SK-N-SH treated with all-trans-retinoic acid at 6 μM for 48 hours (cell line): ENCODE data around the gene BCAR1.

Source experiments
- ATAC-seq: fragments of 200-7000 bp; cut with Tn5 transposase; 3 replicates; pipeline ENCODE4 v1.9.1; 2020; ENCODE audit warnings: mild to moderate bottlenecking, moderate library complexity
- ARNTL ChIP-seq: fragments of 450-650 bp; formaldehyde crosslinking; IDR thresholded peaks from 2 replicates; pipeline ENCODE4 v1.5.0; 2020; ENCODE audit warnings: low read depth, mild to moderate bottlenecking, moderate library complexity, borderline replicate concordance
- BACH2 ChIP-seq: fragments of 250-450 bp; sonication (Bioruptor Pico); IDR thresholded peaks from 2 replicates; pipeline ENCODE4 v1.9.0; 2021; ENCODE audit warnings: mild to moderate bottlenecking, borderline replicate concordance
- CSDC2 ChIP-seq: fragments of 250-450 bp; sonication (Bioruptor Pico); IDR thresholded peaks from 2 replicates; pipeline ENCODE4 v1.5.0; 2020; ENCODE audit warnings: mild to moderate bottlenecking, moderate library complexity
- ESRRG ChIP-seq: fragments of 250-450 bp; sonication (Bioruptor Pico); IDR thresholded peaks from 2 replicates; pipeline ENCODE4 v1.6.1; 2021; ENCODE audit warnings: mild to moderate bottlenecking
- OSR1 ChIP-seq: fragments of 250-450 bp; sonication (Bioruptor Pico); IDR thresholded peaks from 2 replicates; pipeline ENCODE4 v1.8.0; 2022; ENCODE audit warnings: moderate library complexity, mild to moderate bottlenecking, inconsistent platforms
- PPARA ChIP-seq: fragments of 250-450 bp; sonication (Bioruptor Pico); IDR thresholded peaks from 2 replicates; pipeline ENCODE4 v1.5.0; 2020; ENCODE audit warnings: mild to moderate bottlenecking, borderline replicate concordance
- RARB ChIP-seq: fragments of 250-450 bp; sonication (Bioruptor Pico); IDR thresholded peaks from 2 replicates; pipeline ENCODE4 v1.8.0; 2021; ENCODE audit warnings: mild to moderate bottlenecking, moderate library complexity
- SNAI2 ChIP-seq: fragments of 250-450 bp; sonication (Bioruptor Pico); IDR thresholded peaks from 2 replicates; pipeline ENCODE4 v1.5.0; 2020; ENCODE audit warnings: mild to moderate bottlenecking, moderate library complexity
- TCF4 ChIP-seq: fragments of 250-450 bp; sonication (Bioruptor Pico); IDR thresholded peaks from 2 replicates; pipeline ENCODE4 v1.8.0; 2021; ENCODE audit warnings: mild to moderate bottlenecking, moderate library complexity, borderline replicate concordance
- TOX ChIP-seq: fragments of 250-450 bp; sonication (Bioruptor Pico); IDR thresholded peaks from 2 replicates; pipeline ENCODE4 v1.8.0; 2021; ENCODE audit warnings: mild to moderate bottlenecking, moderate library complexity, borderline replicate concordance
- TSHZ2 ChIP-seq: fragments of 250-450 bp; sonication (Bioruptor Pico); IDR thresholded peaks from 2 replicates; pipeline ENCODE4 v1.5.0; 2020; ENCODE audit warnings: mild to moderate bottlenecking, moderate library complexity
- ZC3H10 ChIP-seq: fragments of 250-450 bp; sonication (Bioruptor Pico); IDR thresholded peaks from 2 replicates; pipeline ENCODE4 v1.5.1; 2021; ENCODE audit warnings: mild to moderate bottlenecking, moderate library complexity
- ZFP3 ChIP-seq: fragments of 250-450 bp; sonication (Bioruptor Pico); IDR thresholded peaks from 2 replicates; pipeline ENCODE4 v1.5.0; 2020; ENCODE audit warnings: mild to moderate bottlenecking, moderate library complexity
- ZFP30 ChIP-seq: fragments of 450-650 bp; formaldehyde crosslinking; IDR thresholded peaks from 2 replicates; pipeline ENCODE4 v1.5.0; 2022; ENCODE audit warnings: mild to moderate bottlenecking, moderate library complexity
- ZNF565 ChIP-seq: fragments of 450-650 bp; formaldehyde crosslinking; conservative IDR thresholded peaks from 2 replicates; pipeline ENCODE4 v1.5.0; 2020; ENCODE audit warnings: low read depth, mild to moderate bottlenecking, moderate library complexity
- ZNF70 ChIP-seq: fragments of 450-650 bp; formaldehyde crosslinking; IDR thresholded peaks from 2 replicates; pipeline ENCODE4 v1.5.0; 2020; ENCODE audit warnings: mild to moderate bottlenecking, moderate library complexity
- ZNF8 ChIP-seq: fragments of 450-650 bp; formaldehyde crosslinking; IDR thresholded peaks from 2 replicates; pipeline ENCODE4 v1.5.0; 2020; ENCODE audit warnings: mild to moderate bottlenecking, moderate library complexity
- TF ChIP-seq, protein P1 (sequence below): fragments of 250-450 bp; sonication (Bioruptor Pico); IDR thresholded peaks from 2 replicates; pipeline ENCODE4 v1.5.1; 2020; ENCODE audit warnings: low read depth, mild to moderate bottlenecking, moderate library complexity
- TF ChIP-seq, protein P2 (sequence below): fragments of 250-450 bp; sonication (Bioruptor Pico); IDR thresholded peaks from 2 replicates; pipeline ENCODE4 v1.5.1; 2021; ENCODE audit warnings: mild to moderate bottlenecking, moderate library complexity
- TF ChIP-seq, protein P3 (sequence below): fragments of 250-450 bp; sonication (Bioruptor Pico); IDR thresholded peaks from 2 replicates; pipeline ENCODE4 v1.8.0; 2020; ENCODE audit warnings: mild to moderate bottlenecking, moderate library complexity, borderline replicate concordance

Gene BCAR1

DNA sequence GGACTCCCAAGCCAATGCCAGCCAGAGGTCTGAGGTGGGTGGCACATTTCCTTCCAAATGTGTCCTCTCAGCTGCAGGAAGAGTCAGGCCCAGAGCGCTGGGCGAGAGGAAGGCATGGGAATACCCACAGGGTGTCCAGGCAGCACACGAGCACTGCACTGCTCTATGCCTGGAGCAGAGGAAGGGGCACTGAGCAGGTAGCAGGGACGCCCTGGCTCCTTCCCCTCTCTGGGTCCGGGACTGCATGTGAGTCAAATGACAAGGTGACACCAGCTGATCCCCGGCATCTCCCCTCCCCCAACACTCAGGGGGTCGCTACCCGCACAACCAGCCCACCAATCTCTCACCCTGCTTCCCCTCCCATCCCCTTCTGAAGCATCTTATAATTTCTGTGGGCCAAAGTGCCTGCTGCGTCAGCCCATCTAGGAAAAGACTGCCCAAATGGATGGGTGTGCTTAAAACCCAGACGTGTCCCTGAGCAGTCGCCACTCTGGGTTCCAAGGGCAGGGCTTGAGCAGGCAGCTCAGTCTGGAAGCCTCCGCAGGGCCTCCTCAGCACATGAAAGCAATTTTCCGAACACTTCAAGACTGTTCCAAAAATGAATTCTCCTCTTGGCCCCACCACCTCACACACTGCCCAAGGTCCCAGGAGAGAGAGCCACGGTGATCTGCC lies 12.0 kb upstream of the BCAR1 start:
- ATAC-seq = no peak; the same call in 2 of the 3 replicates
- TF ChIP-seq SNAI2 (no peak), ZFP3 (CRISPR knock-in tag) (no peak), RARB (CRISPR knock-in tag) (no peak), TCF4 (no peak), ZNF565 (CRISPR knock-in tag) (no peak), ZNF70 (CRISPR knock-in tag) (no peak), ZFP30 (CRISPR knock-in tag) (no peak)
- TF ChIP-seq, protein P1, sequence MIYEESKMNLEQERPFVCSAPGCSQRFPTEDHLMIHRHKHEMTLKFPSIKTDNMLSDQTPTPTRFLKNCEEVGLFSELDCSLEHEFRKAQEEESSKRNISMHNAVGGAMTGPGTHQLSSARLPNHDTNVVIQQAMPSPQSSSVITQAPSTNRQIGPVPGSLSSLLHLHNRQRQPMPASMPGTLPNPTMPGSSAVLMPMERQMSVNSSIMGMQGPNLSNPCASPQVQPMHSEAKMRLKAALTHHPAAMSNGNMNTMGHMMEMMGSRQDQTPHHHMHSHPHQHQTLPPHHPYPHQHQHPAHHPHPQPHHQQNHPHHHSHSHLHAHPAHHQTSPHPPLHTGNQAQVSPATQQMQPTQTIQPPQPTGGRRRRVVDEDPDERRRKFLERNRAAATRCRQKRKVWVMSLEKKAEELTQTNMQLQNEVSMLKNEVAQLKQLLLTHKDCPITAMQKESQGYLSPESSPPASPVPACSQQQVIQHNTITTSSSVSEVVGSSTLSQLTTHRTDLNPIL (CRISPR knock-in tag) = no peak
- TF ChIP-seq, protein P2, sequence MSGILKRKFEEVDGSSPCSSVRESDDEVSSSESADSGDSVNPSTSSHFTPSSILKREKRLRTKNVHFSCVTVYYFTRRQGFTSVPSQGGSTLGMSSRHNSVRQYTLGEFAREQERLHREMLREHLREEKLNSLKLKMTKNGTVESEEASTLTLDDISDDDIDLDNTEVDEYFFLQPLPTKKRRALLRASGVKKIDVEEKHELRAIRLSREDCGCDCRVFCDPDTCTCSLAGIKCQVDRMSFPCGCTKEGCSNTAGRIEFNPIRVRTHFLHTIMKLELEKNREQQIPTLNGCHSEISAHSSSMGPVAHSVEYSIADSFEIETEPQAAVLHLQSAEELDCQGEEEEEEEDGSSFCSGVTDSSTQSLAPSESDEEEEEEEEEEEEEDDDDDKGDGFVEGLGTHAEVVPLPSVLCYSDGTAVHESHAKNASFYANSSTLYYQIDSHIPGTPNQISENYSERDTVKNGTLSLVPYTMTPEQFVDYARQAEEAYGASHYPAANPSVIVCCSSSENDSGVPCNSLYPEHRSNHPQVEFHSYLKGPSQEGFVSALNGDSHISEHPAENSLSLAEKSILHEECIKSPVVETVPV (CRISPR knock-in tag) = no peak

GRCh38 chr16:75262800-75263127 lies 11.3 kb upstream of the BCAR1 start:
- no peak for TF ChIP-seq ZNF565 (CRISPR knock-in tag)
- no peak for TF ChIP-seq ARNTL (CRISPR knock-in tag)
- TF ChIP-seq ESRRG (CRISPR knock-in tag) = no peak
- no peak for TF ChIP-seq TOX (CRISPR knock-in tag)
- TF ChIP-seq, protein P3, sequence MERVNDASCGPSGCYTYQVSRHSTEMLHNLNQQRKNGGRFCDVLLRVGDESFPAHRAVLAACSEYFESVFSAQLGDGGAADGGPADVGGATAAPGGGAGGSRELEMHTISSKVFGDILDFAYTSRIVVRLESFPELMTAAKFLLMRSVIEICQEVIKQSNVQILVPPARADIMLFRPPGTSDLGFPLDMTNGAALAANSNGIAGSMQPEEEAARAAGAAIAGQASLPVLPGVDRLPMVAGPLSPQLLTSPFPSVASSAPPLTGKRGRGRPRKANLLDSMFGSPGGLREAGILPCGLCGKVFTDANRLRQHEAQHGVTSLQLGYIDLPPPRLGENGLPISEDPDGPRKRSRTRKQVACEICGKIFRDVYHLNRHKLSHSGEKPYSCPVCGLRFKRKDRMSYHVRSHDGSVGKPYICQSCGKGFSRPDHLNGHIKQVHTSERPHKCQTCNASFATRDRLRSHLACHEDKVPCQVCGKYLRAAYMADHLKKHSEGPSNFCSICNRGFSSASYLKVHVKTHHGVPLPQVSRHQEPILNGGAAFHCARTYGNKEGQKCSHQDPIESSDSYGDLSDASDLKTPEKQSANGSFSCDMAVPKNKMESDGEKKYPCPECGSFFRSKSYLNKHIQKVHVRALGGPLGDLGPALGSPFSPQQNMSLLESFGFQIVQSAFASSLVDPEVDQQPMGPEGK (CRISPR knock-in tag) = no peak
- TF ChIP-seq CSDC2 (CRISPR knock-in tag) = no peak
- TF ChIP-seq PPARA (CRISPR knock-in tag) = no peak
- no peak for TF ChIP-seq ZNF70 (CRISPR knock-in tag)
- no peak for TF ChIP-seq ZNF8
- TF ChIP-seq, protein P1 (CRISPR knock-in tag) = no peak
- TF ChIP-seq SNAI2 = no peak
- TF ChIP-seq TSHZ2 (CRISPR knock-in tag) = no peak
- no peak for TF ChIP-seq ZFP3 (CRISPR knock-in tag)
- TF ChIP-seq OSR1 (CRISPR knock-in tag) = no peak
- TF ChIP-seq RARB (CRISPR knock-in tag) = no peak
- no peak for TF ChIP-seq ZC3H10 (CRISPR knock-in tag)
- TF ChIP-seq TCF4 = no peak
- TF ChIP-seq BACH2 = no peak
- ATAC-seq = no peak

DNA sequence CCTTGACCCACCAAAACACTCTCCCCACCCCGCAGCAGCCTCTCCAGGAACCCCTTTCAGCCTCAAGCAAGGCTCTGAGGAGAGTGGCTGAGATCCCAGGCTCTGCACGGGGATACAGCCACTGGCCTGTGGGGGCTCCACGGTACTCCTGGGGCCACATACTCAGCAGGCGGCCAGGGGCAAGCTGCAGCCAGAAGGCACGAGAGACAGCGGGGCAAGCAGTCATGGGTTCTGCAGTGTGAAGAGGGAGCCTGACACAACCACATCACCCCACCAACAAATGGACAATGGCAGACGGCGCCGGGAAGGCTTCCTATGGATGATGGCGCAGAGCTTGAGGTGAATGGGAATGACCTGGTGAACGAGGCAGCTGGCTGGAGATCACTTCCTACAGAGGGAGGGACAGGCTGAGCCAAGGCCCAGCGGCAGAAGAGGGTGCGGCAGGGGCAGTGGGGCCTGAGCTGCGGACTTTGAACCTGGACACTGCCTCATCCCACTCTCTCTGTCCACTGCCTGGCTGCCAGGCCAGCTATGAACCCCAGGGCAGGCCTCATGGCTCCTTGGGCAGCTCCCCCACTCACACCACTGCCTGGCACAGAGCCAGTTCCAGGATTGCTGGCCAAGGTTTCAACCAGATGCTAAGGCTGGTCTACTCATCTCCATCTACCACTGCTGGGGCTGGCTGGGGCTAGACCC lies 10.8 kb upstream of the BCAR1 start:
- TF ChIP-seq, protein P1 (CRISPR knock-in tag) = no peak
- TF ChIP-seq ARNTL (CRISPR knock-in tag) (no peak), ZNF8 (no peak)
- ATAC-seq = no peak
